Adipose tissue (tissue), 3 donors: ENCODE results near the gene ELOF1. TPM values are rescaled to one million over a fixed set of nuclear protein-coding genes. Genes with fewer than 3 reads are reported as not detected.
A peak's percentile ranks its signal among the peaks of the same experiment; 100 is the strongest.

Source experiments
- H3K27ac ChIP-seq: one replicate; pipeline ENCODE4 v1.5.1; 2013; ENCODE audit warnings: low read depth, low read length
- WGBS, 3 donors: extraction: QIAGEN DNeasy Blood & Tissue Kit; methylation state at CpG; one replicate each; pipeline ENCODE4 v1.1.7; 2013; 5-methylcytosine and 5-hydroxymethylcytosine counted together
- polyA plus RNA-seq, 3 donors: library from polyadenylated mRNA; stranded (reverse); fragments of 200-250 nt; gene quantifications; one replicate each; pipeline ENCODE4 v1.2.3, GENCODE V29; 2013
- donor health status: healthy with polysubstance abuse.
- donor health status: Bipolar disorder and iron deficiency.
- donor health status: healthy.

The ELOF1 gene
- polyA plus RNA-seq, 3 donors: 52.6 to 55.2 (median 55.1) TPM

DNA sequence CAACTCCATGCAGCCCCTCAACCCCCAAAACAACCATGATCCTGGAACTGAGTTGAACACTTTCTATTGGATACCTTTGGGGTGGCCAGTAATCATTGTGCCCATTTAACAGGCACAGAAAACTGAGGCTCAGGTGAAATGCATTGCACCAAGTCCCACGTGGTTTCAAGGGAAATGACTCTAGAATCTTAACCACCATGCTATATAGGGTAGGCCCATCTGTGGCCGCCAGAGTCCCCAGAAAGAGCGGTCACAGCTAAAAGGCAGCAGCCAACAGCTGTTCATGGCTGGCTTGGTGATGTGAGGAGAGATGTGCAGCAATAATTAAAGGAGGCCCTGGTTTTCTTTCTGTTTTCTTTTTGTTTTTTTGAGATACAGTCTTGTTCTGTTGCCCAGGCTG, 17.8 kb downstream of the ELOF1 start:
- 57 to 74% (median 74%) methylated on average over 3 of the region's 3 CpGs for WGBS, 3 donors
- H3K27ac ChIP-seq: no peak overlapping the region

DNA sequence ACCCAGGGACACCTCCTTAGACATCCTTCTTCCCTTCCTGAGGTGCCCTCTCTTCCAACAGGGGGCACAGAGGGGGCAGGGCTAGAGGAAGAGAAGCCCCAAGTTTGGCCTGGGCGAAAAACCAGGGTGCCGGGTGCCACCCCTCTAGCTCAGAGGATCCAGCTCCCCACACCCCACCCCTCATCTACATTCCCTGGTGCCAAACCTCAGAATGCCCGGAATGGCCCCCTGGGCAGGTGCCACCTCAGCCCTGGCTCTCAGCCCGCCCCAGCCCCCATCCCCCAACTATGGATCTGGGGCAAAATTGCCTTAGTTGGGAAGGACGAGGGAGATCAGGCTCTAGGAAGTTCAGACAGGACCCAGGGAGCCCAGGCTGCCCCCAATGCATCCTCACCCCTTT, 18.4 kb downstream of the ELOF1 start:
- no peak overlapping the region for H3K27ac ChIP-seq
- 69 to 83% (median 82%) methylated on average over 5 of the region's 5 CpGs for WGBS, 3 donors

DNA sequence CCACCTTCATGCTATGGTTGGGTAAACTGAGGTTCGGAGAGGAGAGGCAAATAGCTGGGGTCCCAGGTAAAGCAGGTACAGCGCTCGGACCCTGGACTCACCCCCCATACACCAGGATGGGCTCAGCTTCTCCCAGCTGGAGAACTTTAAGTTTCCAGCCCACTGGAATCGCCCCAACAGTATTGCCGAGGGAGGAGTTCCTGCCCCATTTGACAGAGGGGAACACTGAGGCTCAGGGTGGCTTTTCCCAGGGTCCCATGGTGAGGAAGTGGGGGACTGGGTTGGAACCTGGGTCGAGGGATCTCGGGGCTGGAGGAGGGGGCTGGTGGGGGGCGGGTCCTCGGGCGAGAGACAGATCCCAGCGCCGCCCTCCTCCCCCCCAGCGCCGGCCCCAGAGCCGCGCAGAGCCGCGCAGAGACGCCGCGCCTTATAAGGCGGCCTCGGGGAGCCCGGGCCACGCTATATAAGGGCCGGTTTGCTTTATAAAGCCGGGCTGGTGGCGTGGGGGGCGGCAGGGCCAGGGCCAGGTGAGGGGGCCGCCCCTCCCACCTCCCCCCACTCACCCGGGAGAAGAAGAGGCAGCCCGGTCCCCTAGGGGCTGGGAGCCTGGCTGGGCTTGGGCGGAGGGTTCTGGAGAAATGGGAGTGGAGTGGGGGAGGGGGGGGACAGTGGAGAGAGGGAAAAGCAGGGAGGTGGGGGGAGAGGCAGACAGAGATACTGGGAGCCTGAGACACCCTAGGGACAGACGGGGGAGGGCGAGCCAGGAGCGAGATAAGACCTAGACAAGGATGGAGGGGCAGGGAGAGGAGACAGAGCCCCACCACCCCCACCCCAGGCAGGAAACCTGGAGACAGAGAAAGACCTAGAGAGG, 19.3 kb downstream of the ELOF1 start:
- WGBS, 3 donors: 10 to 17% (median 12%) methylated on average over 25 to 36 of the region's 36 CpGs
- H3K27ac ChIP-seq: no peak overlapping the region

DNA sequence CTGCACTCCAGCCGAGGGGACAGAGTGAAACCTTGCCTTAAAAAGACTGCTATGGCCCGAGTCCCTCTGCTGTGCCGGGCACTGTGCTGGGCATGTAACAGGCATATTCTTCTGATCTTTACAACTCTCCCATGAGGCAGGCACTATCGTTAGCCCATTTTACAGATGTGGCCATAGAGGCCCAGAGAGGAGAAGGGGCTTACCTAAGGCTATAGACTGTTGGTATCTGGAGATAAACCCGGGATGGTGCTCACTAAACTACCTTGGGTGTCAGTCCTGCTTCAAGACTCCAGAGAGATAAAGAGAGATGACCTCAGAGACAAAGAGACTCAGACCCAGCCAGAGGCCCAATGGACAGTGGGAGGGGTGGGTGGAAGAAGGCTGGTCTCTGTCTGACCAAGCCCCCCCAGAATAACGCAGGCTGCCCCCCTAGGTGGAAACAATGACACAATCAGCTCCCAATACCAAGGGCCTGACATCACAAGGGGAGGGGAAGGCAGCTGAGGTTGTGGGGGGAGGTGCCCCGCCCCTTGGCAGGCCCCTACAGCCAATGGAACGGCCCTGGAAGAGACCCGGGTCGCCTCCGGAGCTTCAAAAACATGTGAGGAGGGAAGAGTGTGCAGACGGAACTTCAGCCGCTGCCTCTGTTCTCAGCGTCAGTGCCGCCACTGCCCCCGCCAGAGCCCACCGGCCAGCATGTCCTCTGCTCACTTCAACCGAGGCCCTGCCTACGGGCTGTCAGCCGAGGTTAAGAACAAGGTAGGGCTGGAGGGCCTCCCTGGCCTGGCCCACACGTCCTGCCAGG, 20.6 kb downstream of the ELOF1 start, which contains the start of gene CNN1:
CNN1 (plus strand) TSS at position 620 of the 805 bp plus-strand sequence; CDS start at position 697, 77 bp downstream.
- WGBS, 3 donors: 20 to 35% (median 25%) methylated on average over 21 of the region's 21 CpGs
- H3K27ac ChIP-seq: peak within 1 kb of the TSS; percentile 42

DNA sequence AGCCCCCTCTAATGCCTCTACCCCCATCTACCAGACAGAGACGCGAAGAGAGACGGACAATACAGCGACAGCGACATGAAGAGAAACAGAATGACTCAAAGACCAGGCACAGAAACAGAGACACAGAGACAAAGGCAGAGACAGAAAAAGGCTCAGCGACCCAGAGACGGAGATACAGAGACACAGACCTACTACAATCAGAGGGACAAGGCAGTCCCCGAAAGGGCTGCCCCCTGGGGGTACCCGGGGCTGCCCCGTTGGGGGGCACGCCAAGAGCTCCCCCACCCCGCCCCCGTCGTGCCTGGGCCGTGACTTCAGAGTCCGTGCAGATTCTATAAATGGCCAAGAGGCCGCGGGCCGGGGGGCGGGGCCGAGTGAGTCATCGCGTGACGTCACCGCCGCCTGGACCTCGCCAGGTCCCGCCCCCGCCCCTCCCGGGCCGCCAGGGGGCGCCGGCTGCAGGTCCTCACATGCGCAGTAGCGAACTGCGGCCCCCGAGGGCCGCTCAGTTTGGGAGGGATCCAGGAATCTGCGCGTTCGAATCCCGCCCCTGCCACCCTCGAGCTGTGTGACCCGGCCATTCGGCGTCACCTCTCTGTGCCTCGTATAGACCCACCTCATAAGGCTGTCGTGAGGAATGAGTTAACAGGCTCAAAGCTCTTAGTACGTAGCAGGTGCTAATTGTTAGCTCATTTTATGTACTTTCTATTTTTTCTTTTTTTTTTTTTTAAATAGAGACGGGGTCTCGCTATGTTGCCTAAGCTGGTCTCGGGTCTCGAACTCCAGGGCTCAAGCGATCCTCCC, 23.0 kb downstream of the ELOF1 start:
- WGBS, 3 donors: 11 to 15% (median 14%) methylated on average over 51 to 54 of the region's 54 CpGs
- H3K27ac ChIP-seq: peak overlapping the region; percentile 19

DNA sequence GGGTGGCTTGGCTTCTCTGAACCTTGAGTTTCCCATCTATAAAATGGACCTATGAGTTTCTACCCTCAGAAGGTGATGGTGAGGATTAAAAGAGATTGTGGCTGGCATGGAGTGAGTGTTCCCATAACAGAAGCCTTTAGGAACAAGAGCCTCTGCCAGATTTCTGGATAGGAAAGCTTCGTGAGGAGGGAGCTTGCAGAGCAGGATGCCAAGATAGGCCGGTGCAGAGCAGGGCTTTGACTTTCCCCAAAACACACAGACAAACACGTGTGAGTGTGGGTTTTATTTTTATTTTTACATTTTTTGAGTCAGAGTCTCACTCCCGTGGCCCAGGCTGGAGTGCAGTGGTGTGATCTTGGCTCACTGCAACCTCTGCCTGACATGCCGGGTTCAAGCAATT, 24.1 kb downstream of the ELOF1 start:
- WGBS, 3 donors: 56 to 67% (median 60%) methylated on average over 5 of the region's 5 CpGs
- peak overlapping the region; percentile 33 for H3K27ac ChIP-seq

DNA sequence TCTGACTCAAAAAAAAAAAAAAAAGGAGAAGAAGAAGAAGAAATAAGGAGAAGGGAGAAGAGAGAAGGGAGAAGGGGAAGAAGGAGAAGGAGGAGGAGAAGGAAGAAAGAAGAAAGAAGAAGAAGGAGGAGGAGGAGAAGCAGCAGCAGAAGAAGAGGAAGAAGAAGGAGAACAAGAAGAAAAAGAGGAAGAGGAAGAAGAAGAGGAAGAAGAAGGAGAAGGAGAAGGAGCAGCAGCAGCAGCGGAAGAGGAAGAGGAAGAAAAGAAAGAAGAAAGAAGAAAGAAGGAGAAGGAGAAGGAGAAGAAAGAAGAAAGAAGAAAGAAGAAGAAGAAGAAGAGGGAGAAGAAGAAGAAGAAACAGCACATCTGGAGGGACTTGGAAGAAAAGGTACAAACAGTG, 24.5 kb downstream of the ELOF1 start:
- 55 to 89% (median 59%) methylated on average over 1 of the region's 1 CpG for WGBS, 3 donors
- no peak overlapping the region for H3K27ac ChIP-seq

DNA sequence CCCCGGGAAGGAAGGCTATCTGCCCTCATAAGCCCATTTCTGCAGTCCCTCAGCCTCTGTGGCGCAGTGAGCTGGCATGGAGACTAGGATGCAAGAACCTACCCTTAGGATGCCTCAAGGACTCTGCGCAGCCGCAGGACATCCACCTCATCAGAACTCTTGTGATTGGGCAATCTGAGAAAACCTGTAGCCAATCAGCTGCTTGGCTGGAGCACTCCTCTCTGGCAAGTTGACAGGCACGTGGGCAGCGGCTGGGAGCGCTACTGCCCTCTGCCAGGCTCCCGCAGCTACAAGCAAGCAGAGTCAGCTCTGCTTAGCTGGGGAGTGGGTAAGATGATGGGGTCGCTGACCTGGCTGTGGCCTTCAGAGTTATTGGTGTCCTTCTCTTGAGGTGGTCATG, 28.6 kb downstream of the ELOF1 start:
- WGBS, 3 donors: 19 to 33% (median 24%) methylated on average over 9 of the region's 9 CpGs
- no peak overlapping the region for H3K27ac ChIP-seq

DNA sequence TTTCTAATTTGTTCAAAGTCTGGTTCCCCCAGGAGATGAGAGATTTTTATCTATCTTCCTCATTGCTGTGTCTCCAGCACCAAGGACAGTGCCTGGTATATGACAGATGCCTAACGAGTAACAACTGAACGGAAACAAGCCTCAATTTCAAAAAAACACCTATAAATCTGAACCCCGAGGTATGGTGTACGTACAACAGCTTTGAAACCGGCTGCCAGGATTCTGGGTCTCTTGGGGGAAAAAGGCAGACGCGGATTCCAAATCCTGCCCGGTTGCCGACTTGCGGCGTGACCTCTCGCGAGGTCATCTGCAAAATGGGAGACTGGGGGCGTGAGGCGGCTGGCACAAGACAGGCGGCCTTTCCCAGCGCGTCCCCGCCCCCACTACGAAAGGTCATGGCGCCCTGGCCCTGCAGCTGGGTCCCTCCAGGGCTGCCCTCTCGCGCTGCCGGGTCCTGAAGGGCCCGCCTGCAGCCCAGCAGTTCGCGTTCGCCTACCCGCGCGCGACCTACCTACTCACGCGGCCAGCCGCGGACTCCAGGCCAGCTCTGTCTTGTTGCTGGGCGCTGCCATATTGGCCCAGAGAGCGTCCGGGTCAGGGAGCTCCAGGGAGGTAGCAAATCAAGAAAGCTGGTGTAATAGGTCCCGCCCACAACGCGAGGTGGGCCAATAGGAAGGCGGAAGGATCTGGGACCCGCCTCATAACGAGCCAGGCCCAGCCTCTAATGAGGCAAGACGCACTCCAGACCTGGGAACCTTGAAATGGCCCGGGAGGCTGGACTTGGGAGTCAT, 30.3 kb downstream of the ELOF1 start, which contains the start of gene ECSIT:
ECSIT (minus strand) TSS at position 584 of the 791 bp plus-strand sequence. CDS start 9,964 bp downstream, outside the sequence.
- no peak within 1 kb of the TSS for H3K27ac ChIP-seq
- whole genome bisulfite sequencing, 3 donors: 0 to 1% (median 1%) methylated on average over 47 of the region's 47 CpGs

DNA sequence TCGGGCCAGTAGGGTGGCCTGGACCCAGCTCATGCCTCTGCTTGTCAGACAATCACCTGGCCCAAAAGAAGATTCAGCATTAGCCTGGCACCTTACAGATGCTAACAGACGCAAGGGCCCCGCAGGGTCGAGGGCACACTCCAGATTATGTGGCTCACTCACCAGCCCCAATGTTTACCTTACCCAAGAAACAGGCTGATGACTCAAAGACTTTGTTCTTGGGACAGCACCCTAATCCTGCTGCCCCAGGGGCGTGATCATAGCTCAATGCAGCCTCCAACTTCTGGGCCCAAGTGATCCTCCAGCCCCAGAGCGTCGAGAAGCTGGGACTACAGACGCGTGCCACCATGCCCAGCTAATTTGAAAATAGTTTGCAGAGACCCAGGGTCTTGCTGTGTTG, 39.9 kb downstream of the ELOF1 start:
- 91 to 97% (median 94%) methylated on average over 9 of the region's 9 CpGs for WGBS, 3 donors
- H3K27ac ChIP-seq: no peak overlapping the region

DNA sequence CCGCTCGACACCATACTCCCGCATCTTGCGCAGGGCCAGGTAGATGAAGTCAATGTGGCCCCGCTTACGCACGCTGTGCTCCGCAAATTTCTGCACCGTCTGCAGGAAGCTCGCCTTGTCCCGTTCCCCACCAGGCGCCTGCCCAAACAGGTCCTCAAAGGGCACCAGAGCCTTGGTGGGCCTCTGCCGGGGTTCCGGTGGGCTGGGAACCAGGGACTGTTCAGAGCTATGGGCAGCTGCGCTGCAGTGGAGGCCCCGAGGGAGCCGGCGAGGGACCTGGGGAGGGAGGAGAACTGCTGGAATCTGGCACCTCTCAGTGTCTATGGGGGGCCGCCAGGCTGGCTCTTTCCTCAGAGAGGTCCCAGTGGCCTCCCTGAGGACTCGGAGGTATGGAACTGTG, 45.1 kb downstream of the ELOF1 start:
- 94 to 98% (median 97%) methylated on average over 20 of the region's 20 CpGs for WGBS, 3 donors
- H3K27ac ChIP-seq: no peak overlapping the region

DNA sequence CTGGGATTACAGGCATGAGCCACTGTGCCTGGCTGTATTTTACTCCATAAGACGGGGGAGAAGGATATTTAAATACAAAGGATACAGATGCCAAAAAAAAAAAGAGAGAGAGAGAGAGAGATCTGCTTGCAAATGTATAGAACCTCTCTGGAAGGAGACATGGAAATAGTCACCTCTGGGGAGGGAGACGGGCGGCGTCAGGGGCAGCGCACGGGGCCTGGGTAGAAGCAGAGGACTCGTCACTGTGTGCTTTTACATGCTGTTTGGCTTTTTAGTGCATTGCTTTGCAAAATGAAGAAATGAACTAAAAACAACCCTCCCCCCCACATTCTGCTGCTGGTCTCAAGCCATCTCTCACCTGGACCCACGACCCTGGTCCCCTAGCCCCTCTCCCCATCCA, 48.6 kb downstream of the ELOF1 start:
- H3K27ac ChIP-seq: no peak overlapping the region

DNA sequence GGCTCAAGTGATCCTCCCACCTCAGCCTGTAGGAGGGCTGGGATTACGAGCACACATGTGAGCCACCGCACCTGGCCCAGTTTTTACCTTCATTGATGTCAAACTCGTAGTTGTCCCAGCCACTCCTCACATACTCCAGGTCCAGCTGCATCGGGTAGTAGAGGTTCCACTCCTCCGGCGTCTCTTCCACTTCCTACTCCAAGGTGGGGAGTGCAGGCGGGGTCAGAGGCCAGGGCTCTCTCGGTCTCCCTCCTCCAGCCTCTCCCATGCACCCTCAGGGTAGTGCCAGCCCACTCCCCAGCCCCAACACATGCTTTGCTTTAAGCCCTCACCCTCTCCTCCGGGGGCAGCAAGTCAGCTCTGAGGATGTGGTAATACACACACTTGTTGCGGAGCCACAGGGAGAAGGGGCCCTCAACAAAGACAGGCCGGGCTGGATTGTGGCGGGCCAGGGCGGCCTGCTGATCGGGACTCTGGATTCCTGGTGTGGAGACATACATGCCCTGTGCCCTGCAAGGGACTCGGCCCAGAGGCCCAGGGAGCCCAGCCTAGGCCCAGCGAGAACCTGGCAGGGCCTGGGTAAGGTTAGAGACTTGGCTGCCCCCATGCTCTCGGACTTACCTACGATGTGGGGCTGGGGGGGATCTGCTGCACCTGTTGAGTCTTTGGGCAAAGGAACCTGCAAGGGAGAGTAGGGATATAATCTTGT, 51.5 kb downstream of the ELOF1 start:
- WGBS, 3 donors: 76 to 95% (median 91%) methylated on average over 17 to 18 of the region's 18 CpGs

More for the DNA sequence above, 48.6 kb downstream of the ELOF1 start:
- 94 to 98% (median 95%) methylated on average over 8 of the region's 8 CpGs for WGBS, 3 donors

DNA sequence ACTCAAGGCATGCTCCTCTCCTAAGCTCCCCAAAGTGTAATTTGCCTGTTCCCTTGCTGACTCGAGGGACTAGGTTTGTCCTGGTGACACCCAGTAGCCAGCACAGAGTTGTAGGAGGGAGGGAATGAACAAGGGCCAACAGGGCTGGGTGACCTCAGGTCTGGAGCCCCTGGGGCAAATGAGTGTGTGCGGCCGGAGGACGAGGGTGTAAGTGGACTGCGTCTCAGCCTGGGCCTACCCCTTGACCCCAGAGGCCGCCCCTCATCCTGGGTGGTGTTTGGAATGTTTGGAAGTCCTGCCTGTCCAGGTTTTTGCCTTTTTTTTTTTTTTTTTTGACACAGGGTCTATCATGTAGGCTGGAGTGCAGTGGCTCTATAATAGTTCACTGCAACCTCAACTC, 52.1 kb downstream of the ELOF1 start:
- WGBS, 3 donors: 94 to 96% (median 95%) methylated on average over 6 of the region's 6 CpGs
- H3K27ac ChIP-seq: no peak overlapping the region

More for the DNA sequence above, 51.5 kb downstream of the ELOF1 start:
- no peak overlapping the region for H3K27ac ChIP-seq

DNA sequence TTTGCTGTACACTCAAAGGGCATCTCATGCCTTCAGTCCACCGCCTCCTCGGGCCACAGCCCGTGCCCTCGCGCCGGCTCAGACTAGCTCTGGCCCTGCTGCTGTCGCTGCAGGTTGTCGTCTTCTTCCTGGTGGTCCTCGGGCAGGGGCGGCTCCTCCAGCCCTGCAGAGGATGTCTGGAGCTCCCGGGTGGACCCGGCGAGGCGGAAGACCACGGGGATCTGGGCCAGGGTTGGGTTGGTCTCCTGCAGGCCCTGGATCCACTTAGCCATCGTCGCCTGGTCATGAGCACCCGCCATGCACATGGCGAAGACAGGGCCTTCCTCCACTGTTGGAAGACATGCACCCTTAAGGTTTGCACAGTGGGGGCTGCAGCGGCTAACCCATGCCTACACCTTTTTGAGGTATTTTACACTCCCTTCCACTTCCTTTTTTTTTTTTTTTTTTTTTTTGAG, 52.9 kb downstream of the ELOF1 start:
- H3K27ac ChIP-seq: no peak overlapping the region
- 27% methylated on average over 19 to 20 of the region's 20 CpGs for WGBS, 3 donors

DNA sequence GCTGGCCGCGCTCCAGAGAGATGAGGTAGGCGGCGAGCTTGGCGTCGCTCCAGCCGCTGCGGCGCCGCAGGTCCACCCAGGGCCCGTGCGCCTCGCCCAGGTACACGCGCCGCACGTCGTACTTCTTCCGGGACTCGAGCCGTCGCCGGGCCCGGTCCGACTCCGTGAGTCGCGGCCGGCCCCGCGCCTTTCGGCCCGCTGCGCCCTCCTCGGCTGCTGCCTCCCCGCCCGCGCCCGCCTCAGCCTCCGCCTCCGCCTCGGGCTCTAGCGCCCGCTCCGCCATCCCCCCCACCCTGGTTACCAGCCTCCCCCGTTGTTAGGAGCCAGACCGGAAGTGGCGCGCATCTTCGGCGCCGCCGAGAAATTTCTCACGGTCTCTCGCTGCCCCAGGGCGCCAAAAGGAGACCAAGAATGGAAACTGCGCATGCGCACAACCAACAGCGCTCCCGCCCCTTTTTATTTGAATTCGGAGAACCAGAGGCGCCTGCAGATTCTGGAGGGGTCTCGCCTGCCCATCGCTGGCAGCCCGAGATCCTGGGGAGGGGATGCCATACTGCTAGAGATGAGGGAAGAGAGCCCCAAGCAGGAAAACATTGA, 53.4 kb downstream of the ELOF1 start, which contains the start of gene ZNF653:
ZNF653 (minus strand) TSS at position 336 of the 597 bp plus-strand sequence; CDS start at position 283, 53 bp downstream.
- peak within 1 kb of the TSS; percentile 51 for H3K27ac ChIP-seq
- WGBS, 3 donors: 0 to 1% (median 1%) methylated on average over 43 to 65 of the region's 65 CpGs
